HG03066 (cell line): ENCODE results near the gene TLR6.

ENCODE experiments used
- ATAC-seq: cut with Tn5 transposase; IDR thresholded peaks from one replicate; pipeline ENCODE4 v1.9.1; 2021; ENCODE audit warnings: low read depth; ENCODE audit not compliant: unreplicated experiment

TLR6 gene

GRCh38 chr4:38856524-38857337, at the start of gene TLR6:
TSS of gene TLR6 (minus strand) at chr4:38856817. CDS start at chr4:38829473, 27,344 bp downstream.
- ATAC-seq = no peak

GRCh38 chr4:38905652-38906385, 49.2 kb upstream of the TLR6 start:
- ATAC-seq = no peak

- no peak for ATAC-seq
These were observed 48.1 kb upstream of the TLR6 start for GRCh38 chr4:38904682-38905081.

GRCh38 chr4:38904090-38904666, 47.6 kb upstream of the TLR6 start:
- ATAC-seq = no peak

- no peak for ATAC-seq
These were observed 46.1 kb upstream of the TLR6 start for GRCh38 chr4:38902695-38903094.

- no peak for ATAC-seq
These were observed 45.6 kb upstream of the TLR6 start for GRCh38 chr4:38902221-38902620.

GRCh38 chr4:38898245-38898644, 41.6 kb upstream of the TLR6 start:
- no peak for ATAC-seq

GRCh38 chr4:38896940-38897339, 40.3 kb upstream of the TLR6 start:
- no peak for ATAC-seq

GRCh38 chr4:38894322-38894982, 37.8 kb upstream of the TLR6 start:
- no peak for ATAC-seq

- no peak for ATAC-seq
These were observed 34.7 kb upstream of the TLR6 start for GRCh38 chr4:38891051-38891983.

- peak; percentile 66 for ATAC-seq
These were observed 32.5 kb upstream of the TLR6 start for GRCh38 chr4:38889143-38889542.

GRCh38 chr4:38884254-38884653, 27.6 kb upstream of the TLR6 start:
- ATAC-seq = no peak

GRCh38 chr4:38876636-38877035, 20.0 kb upstream of the TLR6 start:
- no peak for ATAC-seq

- no peak for ATAC-seq
These were observed 16.8 kb upstream of the TLR6 start for GRCh38 chr4:38873290-38873944.

- ATAC-seq = no peak
These were observed 16.0 kb upstream of the TLR6 start for GRCh38 chr4:38872620-38873019.

- no peak for ATAC-seq
These were observed 15.0 kb upstream of the TLR6 start for GRCh38 chr4:38871593-38871992.

- no peak for ATAC-seq
These were observed 13.6 kb upstream of the TLR6 start for GRCh38 chr4:38870098-38870808.

GRCh38 chr4:38869511-38869910, 12.9 kb upstream of the TLR6 start:
- ATAC-seq = no peak
